ENCODE data around the gene PPIL1. TPM values are rescaled to one million over a fixed set of nuclear protein-coding genes. Genes with fewer than 3 reads are reported as not detected.

The PPIL1 gene
- polyA plus RNA-seq, 3 donors: 43.2 to 56.6 (median 56.2) TPM

- DNase-seq (ENCODE audit: extremely low read depth in 1 of 11, low read depth in 9 of 11, low spot score in 4 of 11): no peak
Observed at GRCh38 chr6:36863670-36864540, 10.7 kb downstream of the PPIL1 start.

- DNase-seq (ENCODE audit: extremely low read depth in 1 of 11, low read depth in 9 of 11, low spot score in 4 of 11): no peak
Observed at GRCh38 chr6:36862848-36863382, 11.7 kb downstream of the PPIL1 start.

GRCh38 chr6:36862164-36862847 lies 12.3 kb downstream of the PPIL1 start:
- DNase-seq (ENCODE audit: extremely low read depth in 1 of 11, low read depth in 9 of 11, low spot score in 4 of 11): no peak

- no peak for DNase-seq (ENCODE audit: extremely low read depth in 1 of 11, low read depth in 9 of 11, low spot score in 4 of 11)
Observed at GRCh38 chr6:36860126-36860525, 14.5 kb downstream of the PPIL1 start.

- DNase-seq (ENCODE audit: extremely low read depth in 1 of 11, low read depth in 9 of 11, low spot score in 4 of 11): no peak
Observed at GRCh38 chr6:36858407-36858981, 16.1 kb downstream of the PPIL1 start.

- no peak for DNase-seq (ENCODE audit: extremely low read depth in 1 of 11, low read depth in 9 of 11, low spot score in 4 of 11)
Observed at GRCh38 chr6:36857325-36857724, 17.3 kb downstream of the PPIL1 start.

GRCh38 chr6:36856277-36856676 lies 18.3 kb downstream of the PPIL1 start:
- DNase-seq (ENCODE audit: extremely low read depth in 1 of 11, low read depth in 9 of 11, low spot score in 4 of 11): no peak

- DNase-seq (ENCODE audit: extremely low read depth in 1 of 11, low read depth in 9 of 11, low spot score in 4 of 11): no peak
Observed at GRCh38 chr6:36855750-36856149, 18.9 kb downstream of the PPIL1 start.

- DNase-seq (ENCODE audit: extremely low read depth in 1 of 11, low read depth in 9 of 11, low spot score in 4 of 11): no peak
Observed at GRCh38 chr6:36853325-36853724, 21.3 kb downstream of the PPIL1 start.

GRCh38 chr6:36852481-36853147 lies 22.0 kb downstream of the PPIL1 start:
- DNase-seq (ENCODE audit: extremely low read depth in 1 of 11, low read depth in 9 of 11, low spot score in 4 of 11): no peak

- no peak for DNase-seq (ENCODE audit: extremely low read depth in 1 of 11, low read depth in 9 of 11, low spot score in 4 of 11)
Observed at GRCh38 chr6:36851626-36852025, 23.0 kb downstream of the PPIL1 start.

GRCh38 chr6:36851149-36851614 lies 23.4 kb downstream of the PPIL1 start:
- peak in 3 of 11 donors; percentile 67 to 77 (median 68) for DNase-seq (ENCODE audit: extremely low read depth in 1 of 11, low read depth in 9 of 11, low spot score in 4 of 11)

GRCh38 chr6:36850021-36850420 lies 24.6 kb downstream of the PPIL1 start:
- DNase-seq (ENCODE audit: extremely low read depth in 1 of 11, low read depth in 9 of 11, low spot score in 4 of 11): no peak

- peak in 2 of 11 donors; percentile 68 to 69 for DNase-seq (ENCODE audit: extremely low read depth in 1 of 11, low read depth in 9 of 11, low spot score in 4 of 11)
Observed at GRCh38 chr6:36848658-36849441, 25.8 kb downstream of the PPIL1 start.

- no peak for DNase-seq (ENCODE audit: extremely low read depth in 1 of 11, low read depth in 9 of 11, low spot score in 4 of 11)
Observed at GRCh38 chr6:36847991-36848390, 26.6 kb downstream of the PPIL1 start.

GRCh38 chr6:36847152-36847551 lies 27.5 kb downstream of the PPIL1 start:
- DNase-seq (ENCODE audit: extremely low read depth in 1 of 11, low read depth in 9 of 11, low spot score in 4 of 11): no peak

GRCh38 chr6:36845233-36845632 lies 29.4 kb downstream of the PPIL1 start:
- DNase-seq (ENCODE audit: extremely low read depth in 1 of 11, low read depth in 9 of 11, low spot score in 4 of 11): no peak
